ENCODE measurements around the gene NUP93.
"Not testable (repeated sequence)": the region's sequence is repeated elsewhere in the genome, so short reads cannot be mapped to it uniquely, and the experiment has no call there.

The NUP93 gene

GRCh38 chr16:56709443-56710040 lies 20.4 kb upstream of the NUP93 start:
- DNase-seq (ENCODE audit: low read depth, low spot score), result no peak

- no peak for DNase-seq (ENCODE audit: low read depth, low spot score)
These were observed 19.7 kb upstream of the NUP93 start for GRCh38 chr16:56710181-56710737.

GRCh38 chr16:56711862-56712261 lies 18.1 kb upstream of the NUP93 start:
- DNase-seq (ENCODE audit: low read depth, low spot score), result no peak

DNA sequence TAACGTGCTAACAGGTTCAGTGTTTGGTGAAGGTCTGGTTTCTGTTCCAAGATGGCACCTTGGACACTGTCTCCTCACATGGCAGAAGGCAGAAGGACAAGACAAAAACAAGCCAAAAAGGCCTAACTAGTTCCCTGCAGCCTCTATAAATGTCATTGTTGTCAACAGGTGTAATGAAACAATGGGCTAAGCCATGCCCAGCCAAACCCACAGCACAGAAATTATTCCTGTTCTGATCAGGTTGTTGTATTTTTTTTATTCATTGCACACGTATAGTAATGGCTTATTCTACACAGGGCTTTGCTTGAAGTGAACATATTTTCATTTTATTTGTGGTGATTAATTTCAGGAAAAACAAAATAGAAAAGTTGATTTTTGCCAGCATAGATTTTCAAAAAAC lies 16.1 kb upstream of the NUP93 start:
- no peak for DNase-seq (ENCODE audit: low read depth, low spot score)

DNA sequence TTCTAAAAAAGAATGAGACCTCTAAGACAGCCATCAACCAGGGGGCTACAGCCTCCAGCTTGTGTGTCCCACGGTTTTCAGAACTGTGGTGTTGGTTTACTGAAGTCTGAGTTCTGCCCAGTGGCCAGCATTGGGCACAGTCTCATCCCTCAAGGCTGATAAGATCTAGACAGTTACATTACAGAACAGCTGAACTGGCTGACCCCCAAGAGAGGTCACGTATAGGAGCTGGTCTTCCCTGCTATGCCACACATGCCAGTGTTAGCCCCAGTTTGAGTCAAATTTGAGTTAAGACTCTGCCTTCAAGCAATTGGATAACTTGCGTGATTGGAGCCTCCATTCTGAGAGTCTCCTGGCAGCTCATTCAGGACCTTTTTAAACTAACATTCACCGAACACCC lies 14.8 kb upstream of the NUP93 start:
- DNase-seq (ENCODE audit: low read depth, low spot score), result no peak

GRCh38 chr16:56716761-56717160 lies 13.2 kb upstream of the NUP93 start:
- no peak for DNase-seq (ENCODE audit: low read depth, low spot score)

DNA sequence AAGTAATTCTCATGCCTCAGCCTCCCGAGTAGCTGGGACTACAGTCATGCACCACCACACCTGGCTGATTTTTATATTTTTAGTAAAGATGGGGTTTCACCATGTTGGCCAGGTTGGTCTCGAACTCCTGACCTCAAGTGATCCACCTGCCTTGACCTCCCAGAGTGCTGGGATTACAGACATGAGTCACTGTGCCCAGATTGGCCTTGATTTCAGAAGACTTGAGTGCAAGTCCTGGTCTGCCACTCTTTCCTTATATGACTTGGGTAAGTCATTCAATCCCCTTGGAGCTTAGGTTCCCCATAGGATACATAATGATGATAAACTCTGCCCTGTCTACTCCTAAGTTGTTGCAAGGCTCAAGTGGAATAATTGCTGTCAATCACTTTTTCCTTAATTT lies 12.4 kb upstream of the NUP93 start:
- DNase-seq (ENCODE audit: low read depth, low spot score), result not testable (repeated sequence)

- no peak for DNase-seq (ENCODE audit: low read depth, low spot score)
These were observed 7.6 kb upstream of the NUP93 start for GRCh38 chr16:56722200-56722842.

GRCh38 chr16:56724191-56724590 lies 5.7 kb upstream of the NUP93 start:
- no peak for DNase-seq (ENCODE audit: low read depth, low spot score)

DNA sequence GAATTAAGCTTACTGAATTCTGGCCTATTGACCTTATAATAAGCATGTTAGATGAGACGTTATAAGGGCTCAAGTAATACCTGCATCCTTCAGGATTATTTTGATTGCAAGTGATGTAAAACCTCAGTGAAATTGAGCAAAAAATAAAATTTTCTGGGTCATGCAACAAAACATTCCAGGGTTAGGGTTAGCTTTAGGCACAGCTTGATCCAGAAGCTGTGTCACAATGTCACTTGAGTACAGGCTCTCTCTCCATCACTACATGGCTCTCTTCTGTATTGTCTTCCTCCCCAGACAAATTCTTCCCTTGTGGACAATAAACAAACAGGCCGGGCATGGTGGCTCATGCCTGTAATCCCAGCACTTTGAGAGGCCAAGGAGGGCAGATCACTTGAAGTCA lies 3.6 kb upstream of the NUP93 start:
- no peak for DNase-seq (ENCODE audit: low read depth, low spot score)

GRCh38 chr16:56726926-56727325 lies 3.0 kb upstream of the NUP93 start:
- no peak for DNase-seq (ENCODE audit: low read depth, low spot score)

GRCh38 chr16:56728027-56728426 lies 1.9 kb upstream of the NUP93 start:
- no peak for DNase-seq (ENCODE audit: low read depth, low spot score)

DNA sequence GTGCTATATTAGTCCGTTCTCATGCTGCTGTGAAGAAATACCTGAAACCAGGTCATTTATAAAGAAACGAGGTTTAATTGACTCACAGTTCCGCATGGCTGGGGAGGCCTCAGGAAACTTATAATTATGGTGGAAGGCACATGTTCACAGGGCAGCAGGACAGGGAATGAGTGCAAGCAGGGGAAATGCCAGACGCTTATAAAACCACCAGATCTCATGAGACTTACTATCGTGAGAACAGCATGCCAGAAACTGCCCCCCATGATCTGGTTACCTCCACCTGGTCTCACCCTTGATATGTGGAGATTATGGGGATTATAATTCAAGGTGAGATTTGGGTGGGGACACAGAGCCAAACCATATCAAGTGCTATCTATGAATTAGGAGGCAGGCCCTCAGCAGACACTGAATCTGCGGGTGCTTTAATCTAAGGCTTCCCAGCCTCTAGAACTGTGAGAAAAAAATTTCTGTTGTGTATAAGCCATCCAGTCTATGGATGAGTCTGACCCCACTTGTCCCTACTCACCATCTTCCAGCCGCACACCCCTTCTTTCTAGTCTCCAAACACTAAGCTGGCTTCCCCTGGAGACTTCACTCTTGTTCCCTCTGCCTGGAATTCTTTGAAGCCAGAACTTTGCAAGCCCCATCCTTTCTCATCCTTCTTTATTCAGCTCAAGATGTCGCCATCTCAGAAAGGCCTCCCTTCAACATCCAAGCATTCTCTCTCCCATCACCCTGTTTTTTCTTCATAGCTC lies 772 bp upstream of the NUP93 start:
- no peak for DNase-seq (ENCODE audit: low read depth, low spot score)

- DNase-seq (ENCODE audit: low read depth, low spot score), result no peak
These were observed 2.4 kb downstream of the NUP93 start for GRCh38 chr16:56732366-56732765.

DNA sequence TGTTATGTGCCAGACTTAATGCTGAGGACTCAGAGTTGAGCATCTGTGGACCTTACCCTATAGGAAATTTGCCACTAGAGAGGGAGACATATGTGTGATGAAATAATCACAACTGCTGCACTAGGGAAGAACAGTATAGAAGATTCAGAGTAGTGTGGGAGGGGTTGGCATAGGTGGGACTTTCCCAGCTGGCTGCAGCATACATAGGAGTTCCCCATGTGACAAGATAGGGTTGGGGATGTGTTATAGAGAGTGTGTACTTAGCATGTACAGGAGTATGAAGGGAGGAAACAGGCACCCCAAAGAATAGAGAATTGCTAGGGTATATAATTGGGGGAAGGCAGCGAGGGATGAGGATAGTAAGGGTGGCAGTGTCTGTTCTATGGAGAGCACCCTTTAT lies 2.9 kb downstream of the NUP93 start:
- no peak for DNase-seq (ENCODE audit: low read depth, low spot score)

DNA sequence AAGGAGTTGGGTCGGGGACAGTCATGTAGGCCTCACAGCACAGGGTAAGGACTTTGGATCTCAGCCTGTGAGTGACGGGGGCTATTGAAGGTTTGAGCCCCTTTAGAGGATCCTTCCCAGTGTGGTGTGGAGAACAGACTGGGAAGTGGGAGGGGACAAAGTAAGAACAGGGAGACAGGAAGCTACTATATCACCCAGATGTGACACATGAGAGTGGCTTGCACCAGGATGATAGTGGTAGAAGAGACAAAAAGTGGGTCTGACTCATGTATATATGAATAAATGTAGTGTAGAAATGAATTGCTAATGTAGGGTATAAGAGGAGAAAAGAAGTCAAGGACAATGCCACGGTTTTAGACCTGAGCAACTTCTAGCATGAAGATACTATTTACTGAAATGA lies 4.5 kb downstream of the NUP93 start:
- no peak for DNase-seq (ENCODE audit: low read depth, low spot score)

GRCh38 chr16:56736476-56736875 lies 6.5 kb downstream of the NUP93 start:
- DNase-seq (ENCODE audit: low read depth, low spot score), result no peak

DNA sequence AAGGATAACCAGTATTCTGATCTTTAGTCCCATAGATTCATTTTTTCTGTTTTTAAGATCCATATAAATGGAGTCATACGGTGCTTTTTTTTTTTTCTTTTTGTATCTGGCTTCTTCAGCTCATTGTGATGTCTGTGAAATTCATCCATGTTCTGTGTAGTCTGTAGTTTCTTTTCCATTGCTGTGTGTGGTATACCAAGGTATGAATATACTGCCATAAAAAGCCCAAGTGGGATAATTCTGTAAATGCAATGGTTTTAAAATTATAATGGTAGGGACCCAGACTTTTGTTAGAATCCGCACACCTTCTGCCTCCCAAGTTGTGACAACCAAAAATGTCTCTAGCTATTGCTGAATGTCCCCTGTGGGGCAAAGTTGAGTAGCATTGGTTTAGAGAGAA lies 7.6 kb downstream of the NUP93 start:
- DNase-seq (ENCODE audit: low read depth, low spot score), result no peak

DNA sequence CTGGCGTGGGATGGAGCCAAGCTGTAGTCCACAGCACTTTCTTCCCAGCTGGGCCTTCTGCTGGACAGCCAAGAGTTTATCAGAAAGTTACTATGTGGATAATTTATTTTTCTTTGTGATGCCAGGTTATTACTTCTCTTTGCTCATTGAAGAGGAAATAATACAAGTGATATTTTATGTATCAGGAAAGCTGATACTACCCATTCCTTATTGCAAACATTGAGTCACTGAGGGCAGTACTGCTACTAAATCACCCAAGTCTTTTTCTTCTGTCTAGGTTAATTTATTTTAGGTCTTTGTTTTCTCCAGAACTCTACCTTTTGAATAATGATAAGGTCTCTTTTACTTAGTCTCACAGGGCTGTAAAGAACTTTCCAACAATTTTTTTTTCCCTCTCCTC lies 8.3 kb downstream of the NUP93 start:
- no peak for DNase-seq (ENCODE audit: low read depth, low spot score)

- not testable (repeated sequence) for DNase-seq (ENCODE audit: low read depth, low spot score)
These were observed 9.4 kb downstream of the NUP93 start for GRCh38 chr16:56739378-56739777.

- DNase-seq (ENCODE audit: low read depth, low spot score), result no peak
These were observed 11.5 kb downstream of the NUP93 start for GRCh38 chr16:56741399-56741798.

GRCh38 chr16:56742030-56742984 lies 12.4 kb downstream of the NUP93 start:
- no peak for DNase-seq (ENCODE audit: low read depth, low spot score)
